Spleen (tissue), 7 donors: ENCODE results near the gene TREH.

Source experiments
- POLR2A ChIP-seq, 3 donors: fragments of 450-650 bp; IDR thresholded peaks; one replicate each; pipeline ENCODE4 v1.5.1; 2017; ENCODE audit warnings: antibody characterized with exemption in 3 of 3, mild to moderate bottlenecking in 1 of 3
- TF ChIP-seq, protein P1 (sequence below), 11 experiments: fragments of 200-600 bp in 7 of 11; fragments of 450-650 bp in 4 of 11; sonication (generic) in 4 of 11; IDR thresholded peaks in 8 of 11; conservative IDR thresholded peaks in 3 of 11; 1 replicate in 7 of 11; 2 replicates in 4 of 11; pipeline versions ENCODE4 v1.4.0 to v1.8.0; 2016 to 2021; ENCODE audit warnings: antibody characterized with exemption in 11 of 11, inconsistent platforms in 4 of 11, mild to moderate bottlenecking in 1 of 11
- donor health status: DM: no; HTN: no; CAD: no; lungs with moderate emphysema.
- donor health status: DM: no; HTN: no; CAD: no.
- donor health status: DM: no; HTN: no; CAD: no.

DNA sequence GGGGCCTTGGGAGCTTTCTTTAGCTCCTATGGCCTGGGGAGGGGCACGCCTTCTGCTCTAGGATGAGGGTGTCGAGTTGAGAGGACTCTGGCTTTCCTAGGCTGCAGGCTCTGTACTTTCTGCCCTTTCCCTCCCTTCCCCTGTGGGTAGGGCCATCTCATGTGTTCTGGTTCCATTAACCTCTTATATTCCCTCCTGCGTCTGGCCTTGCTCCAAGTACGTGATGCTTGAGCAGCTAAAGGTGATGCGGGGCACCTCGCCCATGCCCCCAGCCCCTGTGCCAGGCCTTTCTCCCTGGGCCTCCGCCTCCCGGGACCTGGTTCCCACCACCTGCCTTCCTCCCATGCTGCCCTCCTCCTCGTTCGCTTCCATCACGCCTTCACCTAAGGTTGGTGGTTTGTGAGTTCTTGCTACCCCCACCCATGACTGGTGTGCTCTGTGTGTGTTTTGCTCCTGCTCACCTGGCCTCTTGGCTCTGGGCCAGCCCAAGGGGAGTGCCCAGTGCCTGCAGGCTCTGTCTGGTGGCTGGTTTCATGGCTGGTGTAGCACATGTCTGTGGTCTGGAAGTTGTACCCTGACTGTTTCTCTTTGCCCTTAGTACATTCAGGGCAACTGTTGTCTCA lies 37.9 kb downstream of the TREH start:
- TF ChIP-seq, protein P1, sequence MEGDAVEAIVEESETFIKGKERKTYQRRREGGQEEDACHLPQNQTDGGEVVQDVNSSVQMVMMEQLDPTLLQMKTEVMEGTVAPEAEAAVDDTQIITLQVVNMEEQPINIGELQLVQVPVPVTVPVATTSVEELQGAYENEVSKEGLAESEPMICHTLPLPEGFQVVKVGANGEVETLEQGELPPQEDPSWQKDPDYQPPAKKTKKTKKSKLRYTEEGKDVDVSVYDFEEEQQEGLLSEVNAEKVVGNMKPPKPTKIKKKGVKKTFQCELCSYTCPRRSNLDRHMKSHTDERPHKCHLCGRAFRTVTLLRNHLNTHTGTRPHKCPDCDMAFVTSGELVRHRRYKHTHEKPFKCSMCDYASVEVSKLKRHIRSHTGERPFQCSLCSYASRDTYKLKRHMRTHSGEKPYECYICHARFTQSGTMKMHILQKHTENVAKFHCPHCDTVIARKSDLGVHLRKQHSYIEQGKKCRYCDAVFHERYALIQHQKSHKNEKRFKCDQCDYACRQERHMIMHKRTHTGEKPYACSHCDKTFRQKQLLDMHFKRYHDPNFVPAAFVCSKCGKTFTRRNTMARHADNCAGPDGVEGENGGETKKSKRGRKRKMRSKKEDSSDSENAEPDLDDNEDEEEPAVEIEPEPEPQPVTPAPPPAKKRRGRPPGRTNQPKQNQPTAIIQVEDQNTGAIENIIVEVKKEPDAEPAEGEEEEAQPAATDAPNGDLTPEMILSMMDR (IDR thresholded peaks at IDR 0.05 in 8 of 11, conservative IDR thresholded peaks at IDR 0.05 in 3 of 11): no peak
- no peak for TF ChIP-seq POLR2A (IDR thresholded peaks at IDR 0.05)
